NCI-H2196 treated with DMSO at 0.1 percent for 48 hours (cell line): ENCODE measurements around the gene DAPP1.

Experiments
- DNase-seq: peaks from one replicate; lab custom pipeline; 2025; ENCODE audit not compliant: unreplicated experiment; lab: John Stamatoyannopoulos, UW

Gene DAPP1

GRCh38 chr4:99852199-99852749, 35.6 kb downstream of the DAPP1 start:
- DNase-seq, result no peak

GRCh38 chr4:99853190-99853589, 36.6 kb downstream of the DAPP1 start:
- no peak for DNase-seq

- peak; percentile 2 for DNase-seq
Measured at GRCh38 chr4:99853999-99854398, 37.4 kb downstream of the DAPP1 start.

DNA sequence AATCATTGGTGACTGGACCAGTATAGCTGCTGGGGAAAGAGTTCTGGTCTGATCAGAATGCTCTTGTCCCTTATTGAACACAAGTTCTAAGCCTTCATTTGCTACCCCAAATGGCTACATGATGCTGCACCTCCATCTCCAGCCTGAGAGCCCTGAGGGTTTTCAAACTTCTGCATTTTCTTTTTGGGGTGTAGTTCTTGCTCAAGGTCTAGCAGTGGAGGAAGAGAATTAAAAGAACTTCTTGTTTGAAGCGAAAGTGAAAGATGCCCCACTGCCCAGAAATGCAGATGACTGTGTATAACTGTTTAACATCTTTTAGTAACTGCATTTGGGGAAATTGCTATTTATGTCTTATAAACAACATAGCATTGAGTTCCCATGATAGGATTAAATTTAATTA, 39.1 kb downstream of the DAPP1 start:
- no peak for DNase-seq

GRCh38 chr4:99856166-99856565, 39.5 kb downstream of the DAPP1 start:
- no peak for DNase-seq

- DNase-seq, result no peak
Measured at GRCh38 chr4:99857307-99857706, 40.7 kb downstream of the DAPP1 start.

- no peak for DNase-seq
Measured at GRCh38 chr4:99859618-99860017, 43.0 kb downstream of the DAPP1 start.

DNA sequence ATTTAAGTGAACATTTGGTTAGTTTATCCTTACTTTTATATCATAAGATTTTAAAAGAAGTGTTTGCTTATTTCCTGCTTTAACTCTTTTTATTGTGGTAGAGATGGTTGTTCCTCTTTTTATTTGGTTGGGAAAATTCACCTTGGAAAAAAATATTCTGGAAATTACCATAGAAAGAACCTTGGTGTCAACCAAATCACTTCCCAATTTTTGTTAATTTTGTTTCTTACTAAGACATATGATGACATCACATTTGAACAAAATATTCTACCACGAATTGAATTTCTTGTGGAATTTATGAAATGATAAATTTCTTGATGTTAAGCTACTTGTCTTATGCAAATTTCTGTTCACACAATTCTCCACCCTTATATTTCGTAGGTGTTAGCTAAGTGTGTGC, 43.9 kb downstream of the DAPP1 start:
- no peak for DNase-seq

GRCh38 chr4:99861120-99861905, 44.7 kb downstream of the DAPP1 start:
- DNase-seq, result no peak

DNA sequence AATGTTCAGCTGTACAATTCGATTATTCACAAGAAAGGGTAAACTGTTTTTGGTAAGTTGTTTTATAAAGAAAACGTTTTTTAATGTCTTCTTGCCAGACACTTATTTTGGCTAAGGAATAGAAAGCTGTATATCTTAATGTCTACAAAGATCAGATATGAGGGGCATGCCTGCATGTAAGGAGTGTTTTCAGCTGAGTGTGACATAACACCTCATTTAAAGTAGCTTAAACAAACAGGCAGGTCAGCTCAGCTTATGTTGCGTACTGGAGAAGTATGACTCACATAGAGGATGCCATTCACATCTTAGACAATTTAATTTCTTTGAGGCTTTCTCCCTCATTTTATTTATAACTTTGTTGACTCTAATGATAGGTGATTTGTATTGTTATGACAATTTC, 47.2 kb downstream of the DAPP1 start:
- no peak for DNase-seq

- no peak for DNase-seq
Measured at GRCh38 chr4:99868126-99868596, 51.5 kb downstream of the DAPP1 start.

- no peak for DNase-seq
Measured at GRCh38 chr4:99872570-99872969, 55.9 kb downstream of the DAPP1 start.

DNA sequence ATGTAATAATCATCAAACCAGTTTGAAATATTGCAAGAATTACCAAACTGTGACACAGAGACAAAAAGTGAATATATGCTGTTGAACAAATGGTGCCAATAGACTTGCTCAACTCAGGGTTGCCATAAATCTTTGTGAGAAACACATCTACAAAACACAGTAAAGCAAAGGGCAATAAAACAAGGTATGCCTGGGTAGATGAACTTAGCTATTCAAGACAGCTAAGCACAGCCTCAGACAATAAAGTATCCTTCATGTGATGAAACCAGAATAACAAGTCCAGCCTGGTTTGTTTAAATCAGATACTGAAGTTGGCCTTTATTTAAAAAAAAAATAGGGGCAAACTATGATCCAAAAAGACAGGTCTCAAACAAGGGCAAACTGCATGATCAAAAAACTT, 58.4 kb downstream of the DAPP1 start:
- DNase-seq, result no peak

GRCh38 chr4:99876946-99877345, 60.3 kb downstream of the DAPP1 start:
- DNase-seq, result no peak

GRCh38 chr4:99878604-99879003, 62.0 kb downstream of the DAPP1 start:
- no peak for DNase-seq

GRCh38 chr4:99879458-99879857, 62.8 kb downstream of the DAPP1 start:
- no peak for DNase-seq

- DNase-seq, result no peak
Measured at GRCh38 chr4:99885063-99885664, 68.5 kb downstream of the DAPP1 start.

- DNase-seq, result no peak
Measured at GRCh38 chr4:99885687-99886086, 69.1 kb downstream of the DAPP1 start.

DNA sequence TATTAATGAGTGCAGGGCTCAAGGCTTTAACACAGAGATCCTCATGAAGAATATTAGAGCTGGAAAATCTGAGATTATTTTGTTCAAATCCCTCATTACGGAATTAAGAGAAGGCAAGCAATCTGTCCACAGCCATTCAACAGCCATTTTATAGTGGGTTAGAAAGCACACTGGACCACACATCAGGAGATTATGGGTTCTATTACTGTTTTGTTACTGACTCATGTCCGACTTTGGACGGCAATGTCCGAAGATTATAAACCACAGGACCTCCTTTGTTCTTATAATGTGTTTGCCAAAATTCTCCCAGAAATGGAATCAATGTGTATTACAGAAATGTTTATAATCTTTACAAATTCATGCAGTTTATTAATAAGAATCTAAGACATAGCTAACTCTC, 69.5 kb downstream of the DAPP1 start:
- DNase-seq, result no peak

DNA sequence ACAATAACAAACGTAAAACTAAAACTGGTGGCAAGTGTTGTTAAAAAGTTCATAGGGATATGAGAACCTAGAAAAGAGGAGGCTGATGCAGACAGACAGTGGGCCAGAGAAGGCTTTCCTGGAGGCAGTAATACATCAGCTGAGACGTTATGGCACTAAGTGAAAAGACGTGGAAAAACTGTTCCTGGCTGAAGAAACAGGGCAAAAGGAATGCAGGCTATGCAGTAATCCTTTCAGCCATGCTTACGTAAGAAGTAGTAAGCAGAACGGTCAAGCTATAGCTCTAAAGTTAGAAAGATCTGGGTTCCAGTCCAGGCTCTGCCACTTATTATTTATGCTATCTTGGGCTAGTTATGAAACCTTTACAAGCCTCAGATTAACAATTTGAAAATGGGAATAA, 71.2 kb downstream of the DAPP1 start:
- no peak for DNase-seq

DNA sequence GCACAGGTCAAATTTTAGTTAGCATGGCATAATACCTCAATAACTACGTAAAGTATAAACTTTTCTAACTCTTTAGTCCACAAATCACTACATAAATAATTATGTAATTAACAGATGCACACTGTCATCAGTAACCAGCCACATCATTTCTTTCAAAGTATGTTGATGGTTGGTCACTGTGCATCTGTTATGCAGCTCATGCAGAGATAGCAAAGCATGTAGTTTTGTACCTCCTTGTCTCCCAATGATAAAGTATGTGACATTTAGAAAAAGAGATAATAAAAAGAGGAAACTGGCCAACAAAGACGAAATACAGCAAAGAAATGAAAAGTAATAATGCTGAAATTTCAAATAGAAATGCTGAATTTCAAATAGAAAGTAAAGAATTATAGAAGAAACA, 74.7 kb downstream of the DAPP1 start:
- DNase-seq, result no peak

GRCh38 chr4:99893029-99893428, 76.4 kb downstream of the DAPP1 start:
- DNase-seq, result no peak

GRCh38 chr4:99893839-99894160, 77.2 kb downstream of the DAPP1 start:
- no peak for DNase-seq
